ENCODE data around the gene CACNA1I.

DNA sequence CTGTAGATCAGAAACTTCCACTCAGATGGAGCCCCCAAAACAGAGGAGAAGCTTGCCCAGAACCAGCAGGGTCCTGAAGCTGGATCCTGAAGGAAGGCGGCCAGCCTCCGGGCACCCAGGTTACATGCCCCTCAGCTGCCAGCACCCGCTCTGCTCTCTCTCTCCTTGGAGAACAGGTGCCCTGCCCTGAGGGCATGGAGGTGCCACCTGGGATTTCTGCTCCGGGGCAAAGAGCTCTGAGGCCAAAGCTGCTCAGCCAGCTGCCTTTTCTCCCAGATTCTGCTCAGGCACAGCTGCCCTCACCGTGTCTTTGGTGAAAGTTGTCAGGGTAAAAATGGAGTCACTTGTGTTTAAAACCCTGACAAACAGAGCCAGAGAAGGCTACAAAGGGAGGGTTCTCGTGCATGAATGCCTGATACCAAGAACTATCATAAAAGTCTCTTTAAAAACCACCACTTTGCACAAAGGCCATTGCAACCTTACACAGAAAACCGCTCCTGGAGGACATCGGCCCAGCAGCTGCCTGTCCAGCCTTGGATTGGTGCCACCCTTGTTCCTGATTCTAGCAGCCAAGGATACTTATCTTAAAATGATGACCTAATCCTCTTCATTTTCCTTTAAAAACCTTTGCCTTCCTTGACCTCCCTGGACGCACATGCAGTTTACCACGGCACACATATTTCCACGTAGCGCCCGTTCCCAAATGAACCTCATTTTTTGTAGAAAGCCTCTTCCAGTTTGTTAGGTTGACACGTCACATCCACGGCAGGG is 140.0 kb downstream of the CACNA1I start:
- TF ChIP-seq, protein P1, sequence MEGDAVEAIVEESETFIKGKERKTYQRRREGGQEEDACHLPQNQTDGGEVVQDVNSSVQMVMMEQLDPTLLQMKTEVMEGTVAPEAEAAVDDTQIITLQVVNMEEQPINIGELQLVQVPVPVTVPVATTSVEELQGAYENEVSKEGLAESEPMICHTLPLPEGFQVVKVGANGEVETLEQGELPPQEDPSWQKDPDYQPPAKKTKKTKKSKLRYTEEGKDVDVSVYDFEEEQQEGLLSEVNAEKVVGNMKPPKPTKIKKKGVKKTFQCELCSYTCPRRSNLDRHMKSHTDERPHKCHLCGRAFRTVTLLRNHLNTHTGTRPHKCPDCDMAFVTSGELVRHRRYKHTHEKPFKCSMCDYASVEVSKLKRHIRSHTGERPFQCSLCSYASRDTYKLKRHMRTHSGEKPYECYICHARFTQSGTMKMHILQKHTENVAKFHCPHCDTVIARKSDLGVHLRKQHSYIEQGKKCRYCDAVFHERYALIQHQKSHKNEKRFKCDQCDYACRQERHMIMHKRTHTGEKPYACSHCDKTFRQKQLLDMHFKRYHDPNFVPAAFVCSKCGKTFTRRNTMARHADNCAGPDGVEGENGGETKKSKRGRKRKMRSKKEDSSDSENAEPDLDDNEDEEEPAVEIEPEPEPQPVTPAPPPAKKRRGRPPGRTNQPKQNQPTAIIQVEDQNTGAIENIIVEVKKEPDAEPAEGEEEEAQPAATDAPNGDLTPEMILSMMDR (IDR thresholded peaks at IDR 0.05; ENCODE audit: extremely low read depth in 1 of 2, insufficient read depth in 1 of 2, low read depth in 1 of 2, low read length in 2 of 2), result no peak
- no peak for TF ChIP-seq POLR2AphosphoS5 (IDR thresholded peaks at IDR 0.05; ENCODE audit: insufficient read depth, low read depth, low read length)
- no peak for TF ChIP-seq GATA2 (IDR thresholded peaks at IDR 0.05; ENCODE audit: insufficient read depth, insufficient read length, low read depth, low read length)
- TF ChIP-seq POLR2A (IDR thresholded peaks at IDR 0.05; ENCODE audit: low read depth, low read length), result no peak
- TF ChIP-seq MYC (IDR thresholded peaks at IDR 0.05; ENCODE audit: low read depth, low read length), result no peak
- TF ChIP-seq FOS (IDR thresholded peaks at IDR 0.05; ENCODE audit: borderline replicate concordance, insufficient read depth, low read length), result no peak
- TF ChIP-seq, protein P2, sequence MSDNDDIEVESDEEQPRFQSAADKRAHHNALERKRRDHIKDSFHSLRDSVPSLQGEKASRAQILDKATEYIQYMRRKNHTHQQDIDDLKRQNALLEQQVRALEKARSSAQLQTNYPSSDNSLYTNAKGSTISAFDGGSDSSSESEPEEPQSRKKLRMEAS (IDR thresholded peaks at IDR 0.05; ENCODE audit: insufficient read depth, insufficient read length), result no peak
- TF ChIP-seq EZH2 (IDR thresholded peaks at IDR 0.05; ENCODE audit: borderline replicate concordance, low read depth, low read length, severe bottlenecking), result no peak
- TF ChIP-seq JUN (IDR thresholded peaks at IDR 0.05; ENCODE audit: borderline replicate concordance, insufficient read depth, insufficient read length, low read depth), result no peak
